Nucleus accumbens (tissue), 56 donors: ENCODE measurements around the gene ZKSCAN1.

Source experiments
- DNase-seq, 56 donors: peaks; one replicate each; lab custom pipeline; 2025; lab: John Stamatoyannopoulos, UW

The ZKSCAN1 gene

GRCh38 chr7:100033526-100033925, 18.1 kb downstream of the ZKSCAN1 start:
- DNase-seq: no peak

- no peak for DNase-seq
Observed at GRCh38 chr7:100034871-100035510, 19.6 kb downstream of the ZKSCAN1 start.

- DNase-seq: no peak
Observed at GRCh38 chr7:100035876-100036275, 20.5 kb downstream of the ZKSCAN1 start.

DNA sequence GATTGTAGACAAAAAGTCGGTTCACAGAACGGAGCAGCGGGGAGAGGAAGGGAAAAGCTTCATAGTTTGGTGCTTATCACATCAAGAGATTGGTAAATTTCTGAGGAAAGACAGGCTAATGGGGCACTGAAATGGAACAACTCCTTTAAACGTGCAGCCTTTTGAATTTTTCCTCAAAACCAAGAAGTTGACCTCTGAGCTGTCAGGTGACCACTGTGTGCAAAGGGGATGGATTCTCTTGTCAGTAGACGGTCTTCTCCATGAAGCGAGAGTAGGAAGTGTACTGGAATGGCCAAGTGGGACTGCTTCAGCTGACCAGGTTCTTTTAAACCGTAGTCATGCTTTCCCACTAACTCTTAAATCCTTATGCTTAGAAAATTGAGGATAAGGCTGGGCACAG, 22.9 kb downstream of the ZKSCAN1 start:
- no peak for DNase-seq

GRCh38 chr7:100040575-100040974, 25.2 kb downstream of the ZKSCAN1 start:
- no peak for DNase-seq

- DNase-seq: peak in 3 of 56 donors; percentile 2 to 8 (median 4)
Observed at GRCh38 chr7:100044718-100045117, 29.3 kb downstream of the ZKSCAN1 start.

GRCh38 chr7:100048680-100049079, 33.3 kb downstream of the ZKSCAN1 start:
- DNase-seq: no peak

DNA sequence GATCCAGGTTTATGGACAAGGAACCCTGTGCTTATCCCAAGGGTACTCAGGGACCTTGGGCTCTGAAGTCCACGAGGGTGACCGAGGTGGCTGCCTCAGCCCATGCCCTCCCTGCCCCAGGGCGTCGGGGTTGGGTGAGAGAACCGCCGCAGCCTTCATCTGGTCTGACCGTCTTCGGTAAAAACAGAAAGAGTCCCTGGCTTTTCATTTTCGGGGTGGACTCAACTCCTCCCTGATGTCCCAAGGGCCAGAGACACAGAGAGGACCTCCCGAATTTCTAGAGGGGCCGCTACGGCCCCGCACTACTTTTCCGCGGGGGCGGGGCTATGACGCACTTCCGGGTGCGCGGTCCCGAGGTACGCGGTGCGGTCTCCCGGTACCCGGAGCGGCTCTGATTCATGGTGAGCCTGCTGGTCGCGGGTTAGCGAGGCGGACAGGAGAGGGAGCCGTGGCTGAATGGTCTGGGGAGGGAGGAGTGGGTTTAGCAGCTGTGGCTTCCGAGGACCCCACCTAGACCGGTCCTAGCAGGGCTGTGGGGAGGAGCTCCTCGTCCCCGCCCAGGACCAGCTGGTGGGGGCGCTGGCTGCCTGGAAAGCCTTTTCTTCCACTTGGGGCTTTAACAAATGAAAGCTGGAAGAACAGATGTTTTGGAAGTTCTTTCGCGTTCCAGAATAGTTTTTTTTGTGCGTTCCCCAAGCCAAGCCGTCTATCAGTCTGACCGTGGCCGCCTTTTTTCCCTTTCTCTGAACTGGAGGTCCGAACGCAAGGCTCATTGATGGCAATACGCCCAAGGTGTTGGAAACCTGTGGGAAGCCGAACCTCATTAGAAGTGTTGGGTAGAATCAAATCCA, 34.3 kb downstream of the ZKSCAN1 start, which contains the start of gene ZSCAN21:
TSS of gene ZSCAN21 (plus strand) at position 334 of the 851 bp plus-strand sequence. CDS start 7,233 bp downstream, outside the sequence.
- peak; percentile 15 to 89 (median 78) for DNase-seq

DNA sequence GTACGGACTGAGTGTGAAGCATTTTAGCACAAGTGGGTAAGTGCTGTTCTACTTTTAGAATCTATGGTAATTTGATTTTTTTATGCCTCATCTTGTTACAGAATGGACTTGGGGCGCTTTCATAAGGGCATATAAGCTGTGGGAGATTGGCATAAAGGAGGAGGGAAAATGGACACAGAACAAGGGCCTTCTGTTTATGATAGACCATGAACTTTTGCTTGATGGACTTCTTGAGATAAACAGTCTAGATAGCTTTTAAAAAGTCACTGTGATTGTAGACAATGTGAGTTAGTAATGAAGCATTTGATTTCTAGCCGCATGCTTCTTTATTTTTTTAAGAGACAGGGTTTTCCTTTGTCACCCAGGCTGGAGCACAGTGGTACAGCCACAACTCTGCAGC, 36.2 kb downstream of the ZKSCAN1 start:
- DNase-seq: no peak

DNA sequence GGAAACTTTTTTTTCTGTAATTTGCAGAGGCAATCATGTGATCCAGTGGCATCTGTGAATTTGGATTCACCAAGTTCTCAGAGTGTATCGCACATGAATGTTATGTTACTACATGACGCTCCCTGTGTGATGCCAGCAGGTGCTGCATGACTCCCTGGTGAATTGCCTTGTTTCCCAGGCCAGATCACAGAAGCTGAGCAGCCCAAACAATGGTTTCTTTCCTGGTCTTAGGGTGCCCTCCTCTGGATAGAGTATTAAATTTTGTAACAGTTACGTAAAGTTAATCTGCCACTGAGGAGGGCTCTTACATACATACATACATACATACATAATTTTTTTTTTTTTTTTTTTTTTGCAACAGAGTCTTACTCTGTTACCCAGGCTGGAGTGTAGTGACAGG, 37.8 kb downstream of the ZKSCAN1 start:
- peak in 51 of 56 donors; percentile 2 to 73 (median 40) for DNase-seq

DNA sequence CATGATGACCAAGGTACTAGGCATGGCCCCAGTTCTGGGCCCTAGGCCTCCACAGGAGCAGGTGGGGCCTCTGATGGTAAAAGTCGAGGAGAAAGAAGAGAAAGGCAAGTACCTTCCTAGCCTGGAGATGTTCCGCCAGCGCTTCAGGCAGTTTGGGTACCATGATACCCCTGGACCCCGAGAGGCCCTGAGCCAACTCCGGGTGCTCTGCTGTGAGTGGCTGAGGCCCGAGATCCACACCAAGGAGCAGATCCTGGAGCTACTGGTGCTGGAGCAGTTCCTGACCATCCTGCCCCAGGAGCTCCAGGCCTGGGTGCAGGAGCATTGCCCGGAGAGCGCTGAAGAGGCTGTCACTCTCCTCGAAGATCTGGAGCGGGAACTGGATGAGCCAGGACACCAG, 41.6 kb downstream of the ZKSCAN1 start:
- DNase-seq: no peak

GRCh38 chr7:100059251-100059739, 43.9 kb downstream of the ZKSCAN1 start:
- no peak for DNase-seq

DNA sequence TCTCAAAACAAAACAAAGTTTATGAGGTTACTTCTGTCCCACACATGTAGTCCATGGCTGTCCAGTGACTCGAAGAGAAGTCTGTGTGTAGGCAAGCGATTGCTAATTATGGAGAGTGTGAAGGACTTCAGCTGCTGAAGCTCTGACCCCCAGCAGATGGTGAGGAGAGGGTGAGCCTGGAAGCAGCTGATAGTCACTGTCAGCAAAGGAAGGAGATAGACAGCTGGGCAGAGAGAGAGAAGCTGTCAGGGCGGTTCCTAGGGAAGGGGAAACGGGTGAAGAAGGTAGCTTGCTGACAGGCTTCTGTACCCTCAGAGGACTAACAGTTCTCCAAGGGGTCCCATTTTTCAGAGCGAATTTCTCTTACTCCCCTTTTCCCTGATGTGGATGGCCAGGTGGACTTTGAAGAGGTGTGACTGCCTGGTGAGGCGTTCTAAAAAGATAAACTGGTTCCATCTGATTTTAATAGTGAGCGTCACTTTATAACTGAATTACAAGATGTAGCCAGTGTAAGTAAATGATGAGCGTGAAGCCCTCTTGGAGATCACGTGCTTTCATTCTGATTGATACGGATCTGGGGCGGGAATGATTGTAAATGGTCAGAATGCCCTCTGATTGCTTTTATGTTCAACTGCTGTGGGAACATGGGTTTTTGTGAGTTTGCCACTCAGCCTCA, 46.3 kb downstream of the ZKSCAN1 start:
- DNase-seq: no peak

DNA sequence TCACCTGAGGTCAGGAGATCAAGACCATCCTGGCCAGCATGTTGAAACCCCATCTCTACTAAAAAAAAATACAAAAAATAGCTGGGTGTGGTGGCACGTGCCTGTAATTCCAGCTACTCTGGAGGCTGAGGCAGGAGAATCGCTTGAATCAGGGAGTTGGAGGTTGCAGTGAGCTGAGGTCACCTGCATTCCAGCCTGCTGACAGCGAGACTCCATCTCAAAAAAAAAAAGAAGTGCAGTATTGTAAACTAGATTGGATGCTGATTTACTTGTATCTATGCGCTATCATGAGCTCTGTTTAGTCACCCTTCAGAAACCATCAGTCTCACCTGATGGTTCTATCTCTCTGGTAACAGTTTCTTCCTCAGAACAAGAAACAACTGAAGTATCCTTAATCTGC, 48.0 kb downstream of the ZKSCAN1 start:
- no peak for DNase-seq

GRCh38 chr7:100064162-100064561, 48.8 kb downstream of the ZKSCAN1 start:
- no peak for DNase-seq

DNA sequence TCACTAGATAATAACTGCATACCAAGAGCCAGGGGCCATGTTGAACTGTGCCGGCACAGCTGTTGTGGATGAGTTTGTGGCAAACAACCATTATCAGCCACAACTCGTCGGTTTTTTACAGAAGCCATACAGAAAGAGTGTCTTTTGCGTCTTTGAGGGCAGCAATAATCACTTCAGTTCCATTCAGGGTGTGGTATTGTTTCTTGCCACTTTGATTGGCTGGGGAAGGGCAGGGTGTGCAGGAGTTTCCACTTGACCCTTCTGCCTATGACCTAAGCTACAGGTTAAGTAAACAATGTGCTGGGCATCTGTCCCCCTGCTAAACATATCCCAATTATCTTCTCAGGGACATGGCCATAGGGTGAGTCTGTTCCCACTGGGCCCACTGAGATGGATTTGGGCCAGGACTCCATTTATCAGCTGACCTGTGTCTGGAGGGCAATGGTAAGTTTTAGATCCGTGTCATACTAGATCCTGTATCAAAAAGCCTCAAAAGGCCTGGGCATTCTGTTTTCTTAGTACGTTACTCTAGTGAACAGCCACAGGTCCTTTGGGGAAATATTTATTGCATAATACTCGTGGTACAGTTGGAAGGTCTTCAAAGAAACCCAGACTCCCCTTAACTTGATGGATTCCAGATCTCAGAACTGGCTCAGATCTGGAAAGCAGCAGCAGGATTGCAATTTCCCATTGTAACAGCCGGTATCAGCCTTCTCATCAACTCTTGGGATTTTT, 50.2 kb downstream of the ZKSCAN1 start:
- no peak for DNase-seq

GRCh38 chr7:100066953-100067352, 51.6 kb downstream of the ZKSCAN1 start:
- peak in 12 of 56 donors; percentile 4 to 40 (median 17) for DNase-seq

DNA sequence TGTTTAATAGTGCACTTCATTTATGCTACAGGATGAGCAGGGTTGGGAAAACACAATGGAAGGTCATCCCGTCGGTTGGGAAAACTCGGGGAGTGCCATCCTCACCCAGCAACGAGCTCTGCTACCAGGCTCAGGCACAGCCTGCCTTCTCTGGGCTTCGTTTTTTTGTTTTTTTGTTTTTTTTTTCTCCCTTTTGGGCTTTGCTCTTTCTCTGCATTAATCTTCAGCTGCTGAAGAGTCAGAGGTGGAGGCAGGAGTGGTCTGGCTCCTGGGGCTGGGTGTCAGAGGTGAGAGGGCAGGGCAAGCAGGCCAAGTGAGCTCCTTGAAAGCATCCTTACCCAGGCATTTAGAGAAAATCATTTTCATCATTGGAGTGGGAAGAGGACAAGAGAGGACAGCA, 54.6 kb downstream of the ZKSCAN1 start:
- DNase-seq: no peak

DNA sequence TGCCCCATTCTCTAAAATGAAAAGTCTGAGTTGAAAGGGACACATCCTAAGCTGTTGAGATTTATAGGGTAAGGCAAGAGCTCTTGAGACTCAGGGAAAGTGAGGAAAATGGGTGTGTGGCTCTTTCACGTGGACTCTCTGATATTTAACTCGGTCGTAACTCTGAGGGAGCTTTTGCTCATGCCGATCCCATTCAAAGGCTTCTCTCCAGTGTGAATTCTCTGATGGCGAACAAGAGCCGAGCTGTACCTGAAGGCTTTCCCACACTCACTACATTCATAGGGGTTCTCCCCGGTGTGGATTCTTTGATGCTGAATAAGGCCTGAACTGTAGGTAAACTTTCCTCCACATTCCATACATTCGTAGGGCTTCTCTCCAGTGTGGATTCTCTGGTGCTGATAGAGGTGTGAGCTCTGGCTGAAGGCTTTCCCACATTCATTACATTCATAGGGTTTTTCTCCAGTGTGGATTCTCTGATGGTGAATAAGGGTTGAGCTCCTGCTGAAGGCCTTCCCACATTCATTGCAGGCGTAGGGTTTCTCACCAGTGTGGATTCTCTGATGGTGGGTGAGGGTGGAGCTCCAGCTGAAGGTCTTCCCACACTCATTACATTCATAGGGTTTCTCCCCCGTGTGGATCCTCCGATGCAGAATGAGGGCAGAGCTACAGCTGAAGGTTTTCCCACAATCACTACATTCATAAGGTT, 55.8 kb downstream of the ZKSCAN1 start:
- no peak for DNase-seq

GRCh38 chr7:100072462-100072861, 57.1 kb downstream of the ZKSCAN1 start:
- DNase-seq: no peak
